ENCODE measurements around the gene COPS9.

Gene COPS9

DNA sequence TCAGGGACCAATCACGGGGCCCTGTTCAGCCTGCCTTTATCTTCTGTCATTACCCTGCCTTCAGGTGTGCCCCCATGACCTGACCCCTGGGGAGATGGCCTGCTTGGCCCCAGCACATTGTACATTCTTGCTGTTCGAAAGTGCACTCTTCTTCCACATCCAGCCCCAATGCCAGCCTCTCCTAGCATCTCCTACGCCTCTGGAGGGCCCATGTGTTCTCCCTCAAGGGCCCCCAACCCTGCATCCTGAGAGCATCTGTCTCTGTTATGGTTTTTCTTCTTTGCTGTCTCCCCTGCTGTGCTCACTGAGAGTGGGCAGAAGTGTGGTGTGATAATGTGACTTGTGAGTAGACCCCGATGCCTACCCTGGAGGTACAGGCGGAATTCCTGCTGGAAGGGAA lies 45.9 kb upstream of the COPS9 start:
- Mint-ChIP-seq H3K36me3 (ENCODE audit: low read depth) (no peaks in the 10 kb centered on the region), H3K4me3 (no peak overlapping the region), H3K4me1 (peaks cover 5% of the 10 kb centered on the region), H3K9me3 (peaks cover 13% of the 10 kb centered on the region), H3K27me3 (ENCODE audit: low read depth, poor library complexity) (peaks cover 26% of the 10 kb centered on the region), H3K27ac (no peak overlapping the region)
- TF ChIP-seq, protein P1, sequence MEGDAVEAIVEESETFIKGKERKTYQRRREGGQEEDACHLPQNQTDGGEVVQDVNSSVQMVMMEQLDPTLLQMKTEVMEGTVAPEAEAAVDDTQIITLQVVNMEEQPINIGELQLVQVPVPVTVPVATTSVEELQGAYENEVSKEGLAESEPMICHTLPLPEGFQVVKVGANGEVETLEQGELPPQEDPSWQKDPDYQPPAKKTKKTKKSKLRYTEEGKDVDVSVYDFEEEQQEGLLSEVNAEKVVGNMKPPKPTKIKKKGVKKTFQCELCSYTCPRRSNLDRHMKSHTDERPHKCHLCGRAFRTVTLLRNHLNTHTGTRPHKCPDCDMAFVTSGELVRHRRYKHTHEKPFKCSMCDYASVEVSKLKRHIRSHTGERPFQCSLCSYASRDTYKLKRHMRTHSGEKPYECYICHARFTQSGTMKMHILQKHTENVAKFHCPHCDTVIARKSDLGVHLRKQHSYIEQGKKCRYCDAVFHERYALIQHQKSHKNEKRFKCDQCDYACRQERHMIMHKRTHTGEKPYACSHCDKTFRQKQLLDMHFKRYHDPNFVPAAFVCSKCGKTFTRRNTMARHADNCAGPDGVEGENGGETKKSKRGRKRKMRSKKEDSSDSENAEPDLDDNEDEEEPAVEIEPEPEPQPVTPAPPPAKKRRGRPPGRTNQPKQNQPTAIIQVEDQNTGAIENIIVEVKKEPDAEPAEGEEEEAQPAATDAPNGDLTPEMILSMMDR (IDR thresholded peaks at IDR 0.05) = no peak
- DNase-seq = no peak

DNA sequence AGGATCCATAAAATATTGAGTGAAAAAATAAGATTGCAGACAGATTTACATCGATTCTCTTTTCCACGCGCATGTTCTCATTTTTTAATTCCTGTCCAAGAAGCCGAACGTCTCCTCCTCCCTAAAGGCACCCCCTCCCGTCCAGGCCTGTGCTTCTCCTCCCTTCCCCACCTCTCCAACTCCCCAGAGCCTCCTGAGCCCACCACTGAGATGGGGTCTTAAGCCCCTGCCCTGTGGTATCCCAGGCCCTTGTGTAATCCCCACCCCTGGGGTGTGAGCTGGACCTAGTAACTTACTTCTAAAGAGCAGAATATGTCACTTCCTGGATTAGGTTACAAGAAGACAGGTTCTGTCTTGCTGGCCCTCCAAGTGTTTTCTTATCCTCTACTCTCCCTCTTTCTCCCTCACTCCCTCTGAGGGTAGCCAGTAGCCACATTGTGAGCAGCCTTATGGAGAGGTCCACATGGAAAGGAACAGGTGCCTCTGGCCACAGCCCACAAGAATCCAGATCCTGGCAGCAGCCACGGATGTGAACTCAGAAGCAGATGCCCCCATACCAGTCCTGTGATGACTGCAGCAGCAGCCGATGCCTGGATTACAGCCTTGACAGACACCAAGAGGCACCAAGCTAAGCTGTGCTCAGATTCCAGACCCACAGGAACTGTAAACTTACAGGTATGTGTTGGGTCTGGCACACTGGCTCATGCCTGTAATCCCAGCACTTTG lies 44.0 kb upstream of the COPS9 start:
- peaks cover 5% of the 10 kb centered on the region for H3K4me1 Mint-ChIP-seq
- peaks cover 35% of the 10 kb centered on the region for H3K27me3 Mint-ChIP-seq (ENCODE audit: low read depth, poor library complexity)
- no peaks in the 10 kb centered on the region for H3K36me3 Mint-ChIP-seq (ENCODE audit: low read depth)
- TF ChIP-seq, protein P1 (IDR thresholded peaks at IDR 0.05) = no peak
- no peak for DNase-seq
- no peak overlapping the region for H3K27ac Mint-ChIP-seq
- no peak overlapping the region for H3K4me3 Mint-ChIP-seq
- no peaks in the 10 kb centered on the region for H3K9me3 Mint-ChIP-seq

DNA sequence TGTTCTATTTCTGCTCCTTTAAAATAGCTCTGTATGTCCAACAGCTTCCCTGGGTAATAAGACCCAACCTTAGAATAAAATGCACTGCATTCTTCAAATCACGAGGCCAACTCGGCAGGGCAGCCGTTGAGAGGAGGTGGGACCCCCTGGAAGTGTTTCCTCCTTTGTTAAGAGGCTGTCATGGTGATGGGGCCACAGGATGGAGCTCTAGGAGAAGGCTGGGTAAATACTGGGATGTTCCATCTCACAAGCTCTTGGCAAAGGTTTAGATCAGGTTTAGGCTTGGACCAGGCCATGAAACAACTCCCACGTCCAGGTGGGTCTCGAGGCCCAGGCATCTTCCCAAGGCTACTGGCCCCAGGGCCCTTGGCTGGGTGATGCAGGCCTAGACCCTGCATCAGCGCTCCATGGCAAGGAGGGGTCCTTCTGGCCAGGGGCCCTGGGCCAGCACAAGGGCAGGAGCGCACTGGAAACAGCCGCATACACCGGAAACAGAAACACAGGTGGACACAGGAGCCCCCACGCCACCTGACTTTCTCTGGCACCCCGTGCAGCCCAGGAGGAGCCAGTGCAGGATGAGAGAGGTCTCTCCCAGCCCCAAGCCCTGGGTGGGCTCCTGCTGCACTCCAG lies 43.2 kb upstream of the COPS9 start:
- peaks cover 5% of the 10 kb centered on the region for H3K4me1 Mint-ChIP-seq

DNA sequence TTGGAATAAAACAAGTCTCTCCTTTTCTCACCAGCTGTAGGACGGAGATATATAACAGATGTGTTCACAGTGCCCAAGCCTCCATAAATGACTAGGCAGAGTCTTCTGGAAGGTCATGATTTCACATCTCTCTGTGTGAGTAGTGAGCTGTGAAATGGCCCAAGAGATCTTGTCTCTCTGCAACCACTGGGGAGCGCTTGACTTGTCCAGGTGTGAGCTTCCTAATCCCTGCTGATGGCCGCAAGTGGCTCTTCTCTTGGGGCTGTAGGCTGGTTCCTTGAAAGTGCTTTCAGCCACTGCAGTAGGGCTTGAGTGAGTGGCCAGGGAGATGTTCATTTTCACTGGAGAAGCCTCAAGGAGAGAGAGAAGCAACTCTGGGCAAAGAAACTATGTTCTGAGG lies 42.5 kb upstream of the COPS9 start:
- Mint-ChIP-seq H3K36me3 (ENCODE audit: low read depth) (no peaks in the 10 kb centered on the region), H3K4me1 (peaks cover 5% of the 10 kb centered on the region), H3K9me3 (no peaks in the 10 kb centered on the region), H3K4me3 (no peak overlapping the region), H3K27ac (no peak overlapping the region), H3K27me3 (ENCODE audit: low read depth, poor library complexity) (peaks cover 37% of the 10 kb centered on the region)
- TF ChIP-seq, protein P1 (IDR thresholded peaks at IDR 0.05) = no peak
- DNase-seq = no peak

More for the DNA sequence above, 43.2 kb upstream of the COPS9 start:
- H3K27ac Mint-ChIP-seq = no peak overlapping the region
- H3K36me3 Mint-ChIP-seq (ENCODE audit: low read depth) = no peaks in the 10 kb centered on the region
- H3K4me3 Mint-ChIP-seq = no peak overlapping the region
- H3K9me3 Mint-ChIP-seq = no peaks in the 10 kb centered on the region
- TF ChIP-seq, protein P1 (IDR thresholded peaks at IDR 0.05) = no peak
- peaks cover 34% of the 10 kb centered on the region for H3K27me3 Mint-ChIP-seq (ENCODE audit: low read depth, poor library complexity)
- DNase-seq = no peak

DNA sequence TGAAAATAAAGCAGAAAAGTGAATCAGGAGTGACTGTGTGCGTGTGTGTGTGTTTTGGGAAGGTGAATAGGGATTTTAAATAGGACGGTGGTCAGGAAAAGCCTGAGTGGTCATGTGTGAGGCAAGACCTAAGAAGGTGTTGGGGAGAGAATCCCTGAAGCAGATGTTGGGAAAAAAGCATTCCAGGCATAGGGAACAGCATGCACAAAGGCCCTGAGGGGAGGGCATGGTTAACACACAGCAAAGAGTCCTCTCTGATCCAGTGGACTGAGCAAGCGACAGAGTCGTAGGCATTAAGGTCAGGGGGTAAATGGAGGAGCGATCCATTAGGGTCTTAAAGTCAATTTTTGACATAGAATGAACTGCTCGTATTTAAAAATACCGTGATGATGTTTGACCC lies 38.4 kb upstream of the COPS9 start:
- Mint-ChIP-seq H3K36me3 (ENCODE audit: low read depth) (no peaks in the 10 kb centered on the region), H3K9me3 (peaks cover 19% of the 10 kb centered on the region), H3K27ac (no peak overlapping the region), H3K4me3 (no peak overlapping the region), H3K4me1 (peaks cover 16% of the 10 kb centered on the region), H3K27me3 (ENCODE audit: low read depth, poor library complexity) (peaks cover 31% of the 10 kb centered on the region)
- TF ChIP-seq, protein P1 (IDR thresholded peaks at IDR 0.05) = no peak
- DNase-seq = no peak

Measured in nephron progenitor cell (in vitro differentiated cells).